SW480 (cell line): ENCODE data around the gene ANP32B.
"Not testable (repeated sequence)": the region's sequence is repeated elsewhere in the genome, so short reads cannot be mapped to it uniquely, and the experiment has no call there.

Experiments used
- DNase-seq: peaks from one replicate; pipeline ENCODE4 v3.0.0-alpha.2; 2016; ENCODE audit warnings: low spot score

ANP32B gene

DNA sequence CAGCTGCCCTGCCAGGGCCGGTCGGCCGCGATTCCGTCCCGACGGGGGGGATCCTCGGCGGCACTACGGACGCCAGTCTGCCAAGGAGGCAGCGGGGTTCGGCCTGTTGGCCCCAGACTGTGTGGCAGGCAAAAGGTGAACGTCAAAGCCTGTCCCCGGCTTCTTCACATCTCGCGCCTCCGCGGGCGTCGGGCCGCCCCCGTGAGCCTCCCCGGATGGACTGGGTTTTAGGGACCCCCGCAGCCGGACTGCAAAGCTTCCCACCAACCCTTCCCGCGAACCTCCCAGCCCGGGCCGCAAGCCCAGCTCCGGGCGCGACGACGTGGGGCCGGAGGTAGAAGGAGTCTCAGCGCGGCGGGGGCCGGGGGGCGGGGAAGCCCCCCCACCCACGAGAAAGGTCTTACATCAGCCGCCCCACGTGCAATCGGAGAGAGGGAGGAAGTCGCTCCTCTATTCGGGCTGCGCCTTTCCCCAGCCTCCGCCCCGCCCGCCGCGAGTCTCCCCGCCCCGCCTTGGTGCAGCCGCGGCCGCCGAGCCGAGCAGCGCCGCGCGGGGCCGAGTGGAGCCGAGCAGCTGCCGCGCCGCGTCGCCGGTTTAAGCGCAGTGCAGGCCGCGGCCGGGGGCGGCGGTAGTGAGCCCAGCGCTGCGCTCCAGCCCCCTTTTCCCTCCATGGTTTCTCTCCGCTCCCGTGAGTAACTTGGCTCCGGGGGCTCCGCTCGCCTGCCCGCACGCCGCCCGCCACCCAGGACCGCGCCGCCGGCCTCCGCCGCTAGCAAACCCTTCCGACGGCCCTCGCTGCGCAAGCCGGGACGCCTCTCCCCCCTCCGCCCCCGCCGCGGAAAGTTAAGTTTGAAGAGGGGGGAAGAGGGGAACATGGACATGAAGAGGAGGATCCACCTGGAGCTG lies at the start of gene ANP32B:
Gene ANP32B (plus strand): TSS at position 659 of the 906 bp plus-strand sequence. CDS start 215 bp downstream, at position 874.
- DNase-seq, result peak; percentile 91

- DNase-seq, result no peak
Measured at GRCh38 chr9:97934321-97935115, 48.6 kb upstream of the ANP32B start.

DNA sequence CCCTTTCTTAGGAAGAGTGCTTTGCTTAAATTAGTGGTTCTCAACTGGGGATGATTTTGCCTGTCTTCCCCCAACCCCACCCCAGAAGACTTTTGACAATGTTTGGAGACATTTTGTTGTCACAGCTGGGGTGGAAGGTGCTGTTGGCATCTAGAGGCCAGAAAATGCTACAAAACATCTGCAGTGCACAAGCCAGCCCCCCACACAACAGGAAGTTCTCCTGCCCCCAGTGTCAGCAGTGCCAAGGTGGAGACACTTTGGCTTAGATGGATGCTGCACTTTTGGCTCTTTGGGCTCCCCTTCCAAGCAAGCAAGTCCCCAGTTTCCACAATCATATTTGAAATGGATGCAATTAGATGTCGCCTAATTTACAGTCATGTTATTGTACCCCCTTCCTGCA lies 47.9 kb upstream of the ANP32B start:
- no peak for DNase-seq

DNA sequence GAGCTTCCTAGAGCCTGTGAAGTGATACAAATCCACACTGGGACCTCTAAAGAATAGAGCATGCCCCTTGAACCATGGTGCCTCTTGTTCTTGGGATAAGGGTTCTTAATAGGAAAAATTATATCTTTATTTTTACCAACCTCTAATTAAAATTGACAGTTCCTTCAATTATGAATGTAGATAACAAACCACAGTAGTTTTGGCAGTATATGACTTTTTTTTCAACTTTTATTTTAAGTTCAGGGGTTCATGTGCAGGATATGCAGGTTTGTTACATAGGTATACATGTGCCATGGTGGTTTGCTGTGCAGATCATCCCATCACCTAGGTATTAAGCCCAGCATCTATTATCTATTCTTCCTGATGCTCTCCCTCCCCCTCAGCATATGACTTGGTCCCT lies 46.1 kb upstream of the ANP32B start:
- no peak for DNase-seq

DNA sequence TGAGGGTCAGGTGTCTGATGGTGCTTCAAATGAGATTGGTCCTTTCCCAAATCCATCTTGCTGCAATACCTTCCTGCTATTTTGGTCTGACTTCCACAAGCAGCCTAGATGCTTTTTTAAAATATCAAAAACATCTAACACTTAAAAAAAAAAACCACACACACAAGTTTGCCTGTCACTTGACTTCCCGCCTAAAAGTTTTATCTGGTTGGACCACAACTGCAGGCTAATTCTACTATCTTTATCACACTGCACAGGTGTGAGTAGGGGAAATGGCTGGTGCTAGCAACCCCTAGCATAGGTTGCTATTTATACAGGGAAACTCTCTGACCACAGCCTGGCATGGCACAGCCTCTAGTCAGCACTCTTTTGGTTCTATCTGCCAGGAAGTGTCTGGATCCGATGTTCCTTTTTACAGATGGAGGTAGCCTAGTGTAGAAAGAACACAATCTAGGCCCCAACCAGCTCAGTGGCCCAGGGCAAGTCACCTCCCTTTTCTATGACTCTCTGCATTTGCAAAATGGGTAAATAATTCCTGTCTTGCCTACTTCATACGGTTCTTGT lies 45.0 kb upstream of the ANP32B start, which contains the start of gene HEMGN:
Gene HEMGN (minus strand): TSS at position 92 of the 564 bp plus-strand sequence. CDS start 36 bp downstream, at position 56.
- no peak for DNase-seq

- DNase-seq, result no peak
Measured at GRCh38 chr9:97940233-97940632, 42.9 kb upstream of the ANP32B start.

DNA sequence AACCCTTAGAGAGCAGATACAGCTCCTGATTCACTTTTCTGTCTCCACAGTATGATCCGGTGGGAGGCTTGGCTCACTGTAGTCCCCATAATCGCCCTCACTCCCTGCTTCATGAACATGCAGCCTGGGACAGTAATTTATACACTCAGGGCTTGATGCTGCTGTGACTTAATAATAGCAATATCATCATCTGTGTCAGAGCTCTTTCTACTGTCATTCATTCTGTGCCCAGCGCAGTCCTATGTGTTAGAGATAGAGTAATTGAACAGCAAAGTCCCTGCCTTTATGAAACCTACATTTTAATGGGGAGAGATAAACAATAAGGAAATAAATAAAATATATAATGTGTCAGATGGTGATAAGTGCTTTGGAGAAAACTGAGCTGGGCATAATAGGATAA lies 42.4 kb upstream of the ANP32B start:
- no peak for DNase-seq

DNA sequence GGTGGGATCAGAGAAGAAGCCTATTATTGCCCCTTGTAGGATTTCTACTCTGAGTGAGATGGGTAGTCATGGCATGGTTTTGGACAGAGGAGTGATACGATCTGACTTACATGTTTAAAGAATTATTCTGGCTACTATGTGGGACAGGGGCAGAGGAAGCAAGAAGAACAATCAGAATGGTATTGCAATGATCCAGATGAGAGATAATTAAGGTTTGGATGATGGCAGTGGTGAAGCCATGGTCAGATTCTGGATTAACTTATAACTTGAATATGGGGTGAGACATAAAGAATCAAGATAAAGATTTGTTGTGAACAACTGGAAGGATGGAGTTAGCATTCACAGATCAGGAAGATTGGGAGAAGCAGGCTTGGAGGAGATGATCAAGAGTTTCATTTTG lies 41.8 kb upstream of the ANP32B start:
- no peak for DNase-seq

GRCh38 chr9:97943308-97943855 lies 39.8 kb upstream of the ANP32B start:
- DNase-seq, result no peak

GRCh38 chr9:97944612-97945011 lies 38.5 kb upstream of the ANP32B start:
- no peak for DNase-seq

DNA sequence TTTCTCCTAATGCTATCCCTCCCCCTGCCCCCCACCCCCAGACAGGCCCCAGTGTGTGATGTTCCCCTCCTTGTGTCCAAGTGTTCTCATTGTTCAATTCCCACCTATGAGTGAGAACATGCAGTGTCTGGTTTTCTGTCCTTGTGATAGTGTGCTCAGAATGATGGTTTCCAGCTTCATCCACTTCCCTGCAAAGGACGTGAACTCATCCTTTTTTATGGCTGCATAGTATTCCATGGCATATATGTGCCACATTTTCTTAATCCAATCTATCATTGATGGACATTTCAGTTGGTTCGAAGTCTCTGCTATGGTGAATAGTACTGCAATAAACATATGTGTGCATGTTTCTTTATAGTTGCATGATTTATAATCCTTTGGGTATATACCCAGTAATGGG lies 37.7 kb upstream of the ANP32B start:
- DNase-seq, result not testable (repeated sequence)

GRCh38 chr9:97947094-97947493 lies 36.0 kb upstream of the ANP32B start:
- not testable (repeated sequence) for DNase-seq

GRCh38 chr9:97950873-97951272 lies 32.3 kb upstream of the ANP32B start:
- DNase-seq, result not testable (repeated sequence)

GRCh38 chr9:97954550-97954989 lies 28.6 kb upstream of the ANP32B start:
- DNase-seq, result peak; percentile 76

- DNase-seq, result no peak
Measured at GRCh38 chr9:97956331-97956730, 26.8 kb upstream of the ANP32B start.

DNA sequence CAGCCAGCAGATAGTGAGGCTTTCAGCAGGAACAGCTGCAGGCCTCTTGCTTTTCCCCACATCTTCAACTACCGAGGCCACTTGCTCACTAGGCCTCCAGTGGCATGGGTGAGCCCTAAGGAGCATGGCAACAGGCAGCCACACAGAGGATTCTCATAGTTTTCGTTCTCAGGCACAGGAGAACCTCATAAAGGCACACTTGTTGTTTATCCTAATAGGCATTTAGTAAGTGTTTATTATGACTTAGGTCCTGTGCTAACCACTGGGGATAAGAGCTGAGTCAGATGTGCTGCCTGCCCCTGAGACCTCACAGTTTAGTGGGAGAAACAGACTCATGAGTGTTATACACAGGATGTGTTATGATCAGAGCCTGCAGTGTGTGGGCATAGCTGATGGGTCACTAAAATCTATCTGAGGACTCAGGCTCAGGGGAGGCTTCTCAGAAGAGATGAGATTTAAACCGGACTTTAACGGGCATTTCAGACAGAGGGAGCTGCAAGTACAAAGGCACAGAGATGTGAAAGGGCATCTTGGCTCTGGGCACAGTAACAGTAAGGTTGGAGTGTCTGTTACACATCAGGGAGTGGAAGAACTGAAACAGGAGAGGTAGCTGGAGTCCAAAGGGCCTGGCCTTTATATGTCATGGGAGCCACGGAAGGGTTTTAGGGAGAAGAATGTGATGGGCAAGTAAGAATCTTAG lies 24.2 kb upstream of the ANP32B start:
- no peak for DNase-seq

GRCh38 chr9:97959585-97959984 lies 23.6 kb upstream of the ANP32B start:
- no peak for DNase-seq

DNA sequence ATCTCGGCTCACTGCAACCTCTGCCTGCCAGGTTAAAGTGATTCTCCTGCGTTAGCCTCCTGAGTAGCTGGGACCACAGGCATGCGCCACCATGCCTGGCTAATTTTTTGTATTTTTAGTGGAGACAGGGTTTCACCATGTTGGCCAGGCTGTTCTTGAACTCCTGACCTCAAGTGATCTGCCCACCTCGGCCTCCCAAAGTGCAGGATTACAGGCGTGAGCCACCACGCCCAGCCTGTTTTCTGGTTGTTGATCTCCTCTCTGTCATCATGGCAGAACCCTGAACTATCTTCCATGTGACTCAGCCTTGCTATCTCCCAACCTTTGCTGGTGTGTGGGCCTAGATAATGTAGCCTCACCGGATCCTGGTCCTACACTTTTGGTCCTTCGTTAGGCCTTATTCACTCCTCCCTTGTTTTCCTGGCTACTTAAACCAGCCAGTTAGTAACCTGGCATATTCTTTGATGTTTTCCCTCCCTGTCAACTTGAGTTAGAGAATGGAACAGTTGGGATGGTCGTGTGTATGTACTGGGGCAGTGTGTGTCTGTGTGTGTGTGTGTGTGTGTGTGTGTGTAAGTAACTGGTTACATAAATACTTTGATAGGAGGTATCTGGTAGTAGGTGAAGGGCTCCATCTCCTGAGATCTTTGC lies 22.3 kb upstream of the ANP32B start:
- not testable (repeated sequence) for DNase-seq

GRCh38 chr9:97961361-97961760 lies 21.8 kb upstream of the ANP32B start:
- no peak for DNase-seq

DNA sequence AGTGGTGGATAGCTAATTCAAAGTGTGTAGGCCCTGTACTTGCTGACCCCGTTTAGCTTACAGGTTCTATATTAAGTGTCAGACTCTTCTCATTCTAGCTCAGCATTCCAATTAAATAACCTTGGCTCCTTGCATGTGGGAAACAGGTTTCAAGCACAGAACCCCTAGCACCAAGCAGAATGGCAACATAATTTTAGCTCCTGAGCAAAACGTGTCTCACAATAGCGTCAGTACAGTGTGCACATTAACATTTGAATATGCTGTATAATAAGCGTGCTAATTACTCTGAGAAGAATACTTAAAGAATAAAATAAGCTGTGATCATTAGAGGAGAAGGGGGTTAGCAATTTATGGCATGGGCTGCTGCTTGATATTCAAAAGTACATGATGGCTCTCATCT lies 21.0 kb upstream of the ANP32B start:
- no peak for DNase-seq

- DNase-seq, result no peak
Measured at GRCh38 chr9:97962575-97962974, 20.6 kb upstream of the ANP32B start.
